ENCODE data around the gene RPA3.

DNA sequence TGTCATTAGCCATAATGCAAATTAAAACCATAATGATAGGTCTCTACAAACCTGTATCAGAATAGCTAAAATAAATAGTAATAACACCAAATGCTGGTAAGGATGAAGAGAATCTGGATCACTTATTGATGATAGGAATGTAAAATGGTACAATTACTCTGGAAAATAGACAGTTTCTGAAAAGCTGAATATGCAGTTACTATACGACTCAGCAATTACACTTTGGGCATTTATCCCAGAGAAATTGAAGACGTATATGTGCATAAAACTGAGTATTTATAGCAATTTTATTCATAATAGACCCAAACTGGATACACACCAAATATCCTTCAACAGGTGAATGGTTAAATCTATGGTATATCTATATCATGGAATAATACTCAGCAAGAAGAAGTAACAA lies 7.9 kb downstream of the RPA3 start:
- TF ChIP-seq POLR2A (IDR thresholded peaks at IDR 0.05) = no peak
- no peak for TF ChIP-seq CTCF (IDR thresholded peaks at IDR 0.05)
